HG03378 (cell line): ENCODE results near the gene GLYATL2.

Experiments
- ATAC-seq: cut with Tn5 transposase; IDR thresholded peaks from one replicate; pipeline ENCODE4 v1.9.1; 2021; ENCODE audit warnings: mild to moderate bottlenecking, moderate library complexity; ENCODE audit not compliant: unreplicated experiment

GLYATL2 gene

GRCh38 chr11:58801974-58802545 lies 42.4 kb downstream of the GLYATL2 start:
- no peak for ATAC-seq

- ATAC-seq, result no peak
Observed at GRCh38 chr11:58801302-58801701, 43.2 kb downstream of the GLYATL2 start.

- no peak for ATAC-seq
Observed at GRCh38 chr11:58796333-58796732, 48.2 kb downstream of the GLYATL2 start.

GRCh38 chr11:58788355-58789023 lies 56.0 kb downstream of the GLYATL2 start:
- peak; percentile 96 for ATAC-seq

- ATAC-seq, result no peak
Observed at GRCh38 chr11:58787903-58788302, 56.6 kb downstream of the GLYATL2 start.

- ATAC-seq, result no peak
Observed at GRCh38 chr11:58786693-58787092, 57.8 kb downstream of the GLYATL2 start.

GRCh38 chr11:58784995-58785394 lies 59.5 kb downstream of the GLYATL2 start:
- ATAC-seq, result no peak
